IMR-90 (cell line): Measurements from ENCODE around the gene RNH1. TPM values are rescaled to one million over a fixed set of nuclear protein-coding genes. Genes with fewer than 3 reads are reported as not detected.
A peak's percentile ranks its signal among the peaks of the same experiment; 100 is the strongest.

Experiments used
- ATAC-seq: fragments of 200-7000 bp; cut with Tn5 transposase; 2 replicates; pipeline ENCODE4 v1.9.1; 2020; ENCODE audit warnings: low read depth, mild to moderate bottlenecking, moderate library complexity
- BruUV-seq: library from RNA; stranded (reverse); fragments of 400-500 nt; replicated peaks from 2 replicates; lab custom pipeline; 2021; lab: Mats Ljungman, UMichigan
- CTCF ChIA-PET: fragments of 300-600 bp; formaldehyde crosslinking; extraction: SDS; loops from one replicate; lab custom pipeline; 2021; ENCODE audit warnings: antibody characterized with exemption; lab: Yijun Ruan, JAX
- POLR2A ChIA-PET: fragments of 300-600 bp; sonication (Branson Sonifier 250); formaldehyde crosslinking; loops from one replicate; lab custom pipeline; 2022; ENCODE audit warnings: antibody characterized with exemption; ENCODE audit not compliant: unreplicated experiment; lab: Charles Lee
- DNase-seq: peaks from one replicate; pipeline ENCODE4 v3.0.0; 2013
- H2AFZ ChIP-seq: replicated peaks from 2 replicates; pipeline ENCODE3; 2013; ENCODE audit warnings: low read length, mild to moderate bottlenecking; ENCODE audit not compliant: poor library complexity
- H2AK5ac ChIP-seq: 2 replicates; pipeline ENCODE4 v1.6.1; 2013; ENCODE audit warnings: low read depth, low read length, inconsistent platforms
- H2AK9ac ChIP-seq: replicated peaks from 2 replicates; pipeline ENCODE3; 2013; ENCODE audit warnings: mild to moderate bottlenecking, low read depth, low read length, moderate library complexity; ENCODE audit not compliant: poor library complexity
- H2BK120ac ChIP-seq: 2 replicates; pipeline ENCODE4 v1.6.1; 2013; ENCODE audit warnings: low read depth, low read length, inconsistent platforms
- H2BK15ac ChIP-seq: 3 replicates; pipeline ENCODE4 v1.6.1; 2013; ENCODE audit warnings: low read depth, low read length, inconsistent platforms
- H2BK20ac ChIP-seq: 2 replicates; pipeline ENCODE4 v1.6.1; 2013; ENCODE audit warnings: low read depth, mild to moderate bottlenecking, inconsistent platforms, low read length, moderate library complexity
- H2BK5ac ChIP-seq: 2 replicates; pipeline ENCODE4 v1.6.1; 2013; ENCODE audit warnings: mild to moderate bottlenecking, low read depth, low read length, inconsistent platforms; ENCODE audit not compliant: poor library complexity, severe bottlenecking
- H3K14ac ChIP-seq: replicated peaks from 2 replicates; pipeline ENCODE4 v1.6.1; 2013; ENCODE audit warnings: low read depth, low read length, inconsistent platforms
- H3K18ac ChIP-seq: 2 replicates; pipeline ENCODE4 v1.6.1; 2013; ENCODE audit warnings: low read depth, low read length, control low read depth
- H3K23ac ChIP-seq: 2 replicates; pipeline ENCODE4 v1.6.1; 2013; ENCODE audit warnings: low read depth, low read length, inconsistent platforms
- H3K27ac ChIP-seq: 2 replicates; pipeline ENCODE4 v1.5.1; 2013; ENCODE audit warnings: mild to moderate bottlenecking, control low read depth, low read length; ENCODE audit not compliant: insufficient read depth
- H3K27me3 ChIP-seq: 2 replicates; pipeline ENCODE4 v1.6.1; 2013; ENCODE audit warnings: low read length; ENCODE audit not compliant: control insufficient read depth, insufficient read depth
- H3K36me3 ChIP-seq: 2 replicates; pipeline ENCODE4 v1.6.1; 2013; ENCODE audit warnings: low read length, mixed read lengths; ENCODE audit not compliant: control insufficient read depth, insufficient read depth
- H3K4ac ChIP-seq: 2 replicates; pipeline ENCODE4 v1.6.1; 2013; ENCODE audit warnings: low read depth, low read length, inconsistent platforms
- H3K4me1 ChIP-seq: 2 replicates; pipeline ENCODE4 v1.6.1; 2013; ENCODE audit warnings: low read length, mixed read lengths; ENCODE audit not compliant: control insufficient read depth, insufficient read depth
- H3K4me2 ChIP-seq: 2 replicates; pipeline ENCODE4 v1.6.1; 2013; ENCODE audit warnings: low read depth, mild to moderate bottlenecking, control low read depth, low read length, moderate library complexity
- H3K4me3 ChIP-seq: 2 replicates; pipeline ENCODE4 v1.5.1; 2013; ENCODE audit warnings: low read depth, mild to moderate bottlenecking, control low read depth, low read length, moderate library complexity; ENCODE audit not compliant: insufficient read depth
- H3K56ac ChIP-seq: 2 replicates; pipeline ENCODE4 v1.6.1; 2013; ENCODE audit warnings: low read length, inconsistent platforms; ENCODE audit not compliant: insufficient read depth; ENCODE audit errors: extremely low read depth
- H3K79me1 ChIP-seq, 2 experiments: 2 replicates each; pipeline ENCODE4 v1.6.1; 2013; ENCODE audit warnings: low read length in 2 of 2, inconsistent platforms in 1 of 2, low read depth in 1 of 2
- H3K9ac ChIP-seq: 2 replicates; pipeline ENCODE4 v1.6.1; 2013; ENCODE audit warnings: low read depth, low read length, control low read depth
- H3K9me1 ChIP-seq: 2 replicates; pipeline ENCODE4 v1.6.1; 2013; ENCODE audit warnings: low read length, inconsistent platforms; ENCODE audit not compliant: insufficient read depth
- H3K9me3 ChIP-seq: 2 replicates; pipeline ENCODE4 v1.6.1; 2013; ENCODE audit warnings: low read length; ENCODE audit not compliant: control insufficient read depth, insufficient read depth
- H4K20me1 ChIP-seq: 2 replicates; pipeline ENCODE4 v1.6.1; 2013; ENCODE audit warnings: low read length, inconsistent platforms; ENCODE audit not compliant: insufficient read depth
- H4K5ac ChIP-seq: 2 replicates; pipeline ENCODE4 v1.6.1; 2013; ENCODE audit warnings: mild to moderate bottlenecking, low read depth, low read length, control low read depth
- H4K8ac ChIP-seq, 2 experiments: 2 replicates each; pipeline ENCODE4 v1.6.1; 2013; ENCODE audit warnings: low read depth in 2 of 2, low read length in 2 of 2, control low read depth in 1 of 2, inconsistent platforms in 1 of 2
- H4K91ac ChIP-seq: 2 replicates; pipeline ENCODE4 v1.6.1; 2013; ENCODE audit warnings: low read depth, low read length, inconsistent platforms; ENCODE audit not compliant: insufficient read depth
- BHLHE40 ChIP-seq: fragments of 150-350 bp; IDR thresholded peaks from 2 replicates; pipeline ENCODE4 v1.6.1; 2016; ENCODE audit warnings: mild to moderate bottlenecking, low read depth, low read length
- FOS ChIP-seq: fragments of 150-350 bp; IDR thresholded peaks from 2 replicates; pipeline ENCODE4 v1.6.1; 2016; ENCODE audit warnings: low read depth, low read length
- MAZ ChIP-seq: IDR thresholded peaks from 2 replicates; pipeline ENCODE4 v1.6.1; 2012; ENCODE audit warnings: low read depth, mild to moderate bottlenecking, low read length, improper control_type of control experiment, moderate library complexity, borderline replicate concordance
- POLR2A ChIP-seq: IDR thresholded peaks from 2 replicates; pipeline ENCODE4 v1.6.1; 2012; ENCODE audit warnings: mild to moderate bottlenecking, low read depth, low read length
- RAD21 ChIP-seq: IDR thresholded peaks from 2 replicates; pipeline ENCODE4 v1.6.1; 2012; ENCODE audit warnings: low read length, improper control_type of control experiment
- RCOR1 ChIP-seq: IDR thresholded peaks from 2 replicates; pipeline ENCODE4 v1.6.1; 2012; ENCODE audit warnings: mild to moderate bottlenecking, low read length, improper control_type of control experiment; ENCODE audit not compliant: insufficient replicate concordance
- WGBS, 2 experiments: methylation state at CpG; one replicate each; pipeline versions ENCODE4 v1.1.5 to v1.1.7; 2013; ENCODE audit warnings: missing lambda C conversion rate in 2 of 2; ENCODE audit not compliant: insufficient read length in 1 of 2; ENCODE audit errors: extremely low coverage in 2 of 2; 5-methylcytosine and 5-hydroxymethylcytosine counted together
- dilution Hi-C: fragments of 300-500 bp; cut with HindIII; formaldehyde crosslinking; loops from one replicate; pipeline ENCODE4 v1.14.3; 2018; ENCODE audit warnings: low sequenced_read_pairs; ENCODE audit not compliant: unreplicated experiment
- in situ Hi-C: fragments of 300-500 bp; cut with MboI; formaldehyde crosslinking; loops from 3 replicates; pipeline ENCODE4 v1.14.3; 2019; ENCODE audit warnings: low sequenced_read_pairs, inconsistent platforms, mixed read lengths
- intact Hi-C: fragments of 100-400 bp; cut with micrococcal nuclease; formaldehyde crosslinking; loops from 2 replicates; pipeline ENCODE4 v1.10.0; 2022
- polyA plus RNA-seq, 3 experiments: library from polyadenylated mRNA; depleted of rRNA; stranded (reverse); fragments of >200 nt; gene quantifications; 2 replicates each; pipeline ENCODE4 v1.2.3, GENCODE V29; 2012; ENCODE audit warnings: low replicate concordance in 1 of 3
- total RNA-seq: library from RNA; depleted of rRNA; stranded (reverse); fragments of >200 nt; gene quantifications from 2 replicates; pipeline ENCODE4 v1.2.3, GENCODE V29; 2012

Gene RNH1
- total and polyA plus RNA-seq, 2 of the 4 experiments (the other 2 are of a cell fraction) = 138 to 247 TPM

DNA sequence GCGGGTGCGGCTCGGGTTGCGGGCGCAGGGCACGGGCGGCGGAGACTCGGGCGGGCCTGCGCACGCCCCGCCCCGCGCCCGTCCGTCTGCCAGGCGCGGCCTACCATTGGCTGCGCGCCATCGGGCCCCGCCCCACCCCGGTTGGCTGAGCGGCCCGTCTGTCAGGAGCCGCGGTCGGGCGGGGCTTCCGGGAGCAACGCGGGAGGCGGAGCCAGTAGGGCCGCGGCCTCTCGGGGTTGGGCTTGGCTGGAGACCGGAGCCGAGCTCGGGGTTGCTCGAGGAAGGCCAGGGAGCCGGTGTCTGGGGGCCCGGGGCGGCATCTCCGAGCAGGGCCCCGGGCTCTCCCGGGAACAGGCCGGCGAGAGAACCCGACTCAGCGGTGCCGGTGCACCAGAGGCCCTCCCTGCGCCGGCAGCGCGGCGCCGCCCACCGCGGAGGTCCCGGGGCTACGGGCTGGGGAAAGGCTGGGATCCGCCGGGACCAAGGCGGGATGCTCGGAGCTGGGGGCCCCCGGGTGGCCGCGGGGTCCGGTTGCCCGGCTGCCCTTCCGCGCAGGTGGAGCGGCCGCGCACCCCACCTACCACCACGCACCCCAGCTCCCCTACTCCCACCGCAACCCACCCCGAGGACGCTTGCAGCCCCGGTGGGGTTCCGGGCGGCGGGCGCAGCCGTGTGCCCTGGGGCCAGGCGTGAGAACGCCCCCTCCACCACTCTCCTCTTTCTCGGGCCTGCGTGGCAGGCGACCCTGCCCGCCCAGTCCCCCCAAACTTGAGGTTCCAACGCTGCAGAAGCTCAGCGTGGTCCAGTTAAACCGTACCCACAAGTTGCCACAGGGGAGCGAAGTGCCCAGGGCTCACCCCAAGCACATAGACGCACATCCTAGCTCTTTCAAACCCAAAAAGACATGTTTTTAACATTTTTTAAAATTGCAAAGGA is 28.7 kb upstream of the RNH1 start, which contains the start of gene HRAS:
TSS of gene HRAS (minus strand) at position 58 of the 936 bp plus-strand sequence.
- Histone ChIP-seq H4K5ac (no peak within 1 kb of the TSS), H3K4me1 (peaks cover 16% of the 10 kb centered on the region), H3K9me1 (peaks cover 3% of the 10 kb centered on the region; the same call in 1 of the 2 replicates), H3K27me3 (no peaks in the 10 kb centered on the region), H3K56ac (0 out of 2 replicates have a peak within 1 kb of the TSS, but pooled peaks have one; percentile 51), H3K14ac (peak within 1 kb of the TSS; percentile 79; the same call in 1 of the 2 replicates), H4K8ac (peak within 1 kb of the TSS; percentile 69 to 87), H2BK15ac (no peak within 1 kb of the TSS; the same call in 2 of the 3 replicates), H3K79me1 (peaks cover 3 to 26% of the 10 kb centered on the region in 2 experiments; a peak in 3 of 4 replicates), H3K9me3 (no peaks in the 10 kb centered on the region), H2AK5ac (peak within 1 kb of the TSS; percentile 58; the same call in 1 of the 2 replicates), H3K18ac (no peak within 1 kb of the TSS), H2AK9ac (peak within 1 kb of the TSS; percentile 98), H2BK5ac (peak within 1 kb of the TSS; percentile 57), H2BK20ac (no peak within 1 kb of the TSS), H3K4me3 (peak within 1 kb of the TSS; percentile 95), H3K23ac (peak within 1 kb of the TSS; percentile 22), H3K36me3 (peaks cover 21% of the 10 kb centered on the region; the same call in 1 of the 2 replicates), H3K27ac (peak within 1 kb of the TSS; percentile 71), H3K9ac (peak within 1 kb of the TSS; percentile 75), H3K4ac (peak within 1 kb of the TSS; percentile 36), H3K4me2 (peak within 1 kb of the TSS; percentile 91), H2BK120ac (no peak within 1 kb of the TSS), H4K91ac (no peak within 1 kb of the TSS; the same call in 1 of the 2 replicates), H2AFZ (peak within 1 kb of the TSS; percentile 87), H4K20me1 (peaks cover 16% of the 10 kb centered on the region)
- ChIA-PET CTCF (interaction anchor here (0.5 to 0.7 kb wide), 2 partner anchors 14 to 17 kb away, joined by 3 to 6 read pairs; no protein-coding TSS in a partner anchor), POLR2A (no interaction called here)
- dilution Hi-C loops (no loop called here), intact Hi-C loops (no loop called here), in situ Hi-C loops (no loop called here)
- peak; percentile 90 for DNase-seq
- TF ChIP-seq MAZ = peak; percentile 94
- TF ChIP-seq POLR2A = peak; percentile 60
- TF ChIP-seq RCOR1 = no peak
- TF ChIP-seq BHLHE40 = peak; percentile 45; the same call in 1 of the 2 replicates
- no peak for TF ChIP-seq RAD21
- TF ChIP-seq FOS = 0 out of 2 replicates have a peak, but pooled peaks have one; percentile 36
- ATAC-seq = peak; percentile 93
- WGBS, 2 experiments = 4% methylated on average over 67 of the region's 97 CpGs; no CpG with 5 or more reads in 1 of the 2 experiments
- no TSS peak for BruUV-seq
